SK-N-SH (cell line): ENCODE results near the gene SERPINB12. TPM values are rescaled to one million over a fixed set of nuclear protein-coding genes. Genes with fewer than 3 reads are reported as not detected.

Experiments
- CTCF ChIA-PET: fragments of 300-600, 350-600 bp; formaldehyde crosslinking; extraction: SDS; loops from one replicate; lab custom pipeline; 2021; lab: Yijun Ruan, JAX
- POLR2A ChIA-PET: fragments of 350-600 bp; sonication (Branson Sonifier 250); formaldehyde crosslinking; extraction: SDS; loops from one replicate; lab custom pipeline; 2020; ENCODE audit warnings: antibody characterized with exemption, inconsistent platforms; lab: Yijun Ruan, JAX
- DNase-seq: peaks from one replicate; pipeline ENCODE4 v3.0.0; 2012
- H2AFZ ChIP-seq: fragments of 200-600 bp; sonication (generic); 2 replicates; pipeline ENCODE4 v1.8.1; 2016; ENCODE audit warnings: antibody characterized with exemption, mild to moderate bottlenecking, low read depth
- H3F3A ChIP-seq: fragments of 200-600 bp; sonication (generic); replicated peaks from 2 replicates; pipeline ENCODE3; 2016; ENCODE audit warnings: antibody characterized with exemption, mild to moderate bottlenecking; ENCODE audit not compliant: insufficient read depth
- H3K27ac ChIP-seq, 2 experiments: fragments of 200-500 bp in 1 of 2; fragments of 200-600 bp in 1 of 2; sonication (Bioruptor generic) in 1 of 2; sonication (generic), shearing (Covaris generic) in 1 of 2; 2 replicates each; pipeline versions ENCODE4 v1.5.1 to v1.6.1; 2014 to 2016; ENCODE audit warnings: low read depth in 2 of 2, inconsistent platforms in 1 of 2, low read length in 1 of 2, mild to moderate bottlenecking in 1 of 2, mixed read lengths in 1 of 2
- H3K27me3 ChIP-seq: fragments of 200-600 bp; sonication (generic), shearing (Covaris generic); 2 replicates; pipeline ENCODE4 v1.6.1; 2016; ENCODE audit warnings: mixed run types; ENCODE audit not compliant: insufficient read depth
- H3K36me3 ChIP-seq, 2 experiments: fragments of 200-500 bp in 1 of 2; fragments of 200-600 bp in 1 of 2; sonication (Bioruptor generic) in 1 of 2; sonication (generic) in 1 of 2; replicated peaks in 1 of 2; 2 replicates each; pipeline versions ENCODE3 to v1.5.1; 2014 to 2016; ENCODE audit warnings: low read length in 1 of 2, mild to moderate bottlenecking in 1 of 2; ENCODE audit not compliant: insufficient read depth in 2 of 2, control insufficient read depth in 1 of 2
- H3K4me1 ChIP-seq, 2 experiments: fragments of 200-500 bp in 1 of 2; fragments of 200-600 bp in 1 of 2; sonication (Bioruptor generic) in 1 of 2; sonication (generic), shearing (Covaris generic) in 1 of 2; 2 replicates each; pipeline versions ENCODE4 v1.5.1 to v1.6.1; 2014 to 2016; ENCODE audit warnings: low read depth in 1 of 2, low read length in 1 of 2, mixed run types in 1 of 2; ENCODE audit not compliant: insufficient read depth in 2 of 2, control insufficient read depth in 1 of 2
- H3K4me2 ChIP-seq: fragments of 200-600 bp; sonication (generic), shearing (Covaris generic); 2 replicates; pipeline ENCODE4 v1.6.1; 2017; ENCODE audit warnings: mixed run types
- H3K4me3 ChIP-seq, 2 experiments: fragments of 200-500 bp in 1 of 2; fragments of 200-600 bp in 1 of 2; sonication (Bioruptor generic) in 1 of 2; sonication (generic), shearing (Covaris generic) in 1 of 2; 2 replicates each; pipeline versions ENCODE4 v1.5.1 to v1.8.1; 2014 to 2016; ENCODE audit warnings: low read depth in 2 of 2, inconsistent platforms in 1 of 2, low read length in 1 of 2, mild to moderate bottlenecking in 1 of 2, mixed read lengths in 1 of 2, moderate library complexity in 1 of 2
- H3K79me2 ChIP-seq: fragments of 200-600 bp; sonication (generic); 2 replicates; pipeline ENCODE4 v1.8.1; 2017; ENCODE audit warnings: mild to moderate bottlenecking; ENCODE audit not compliant: insufficient read depth
- H3K9ac ChIP-seq: fragments of 200-600 bp; sonication (generic); 2 replicates; pipeline ENCODE4 v1.6.1; 2017; ENCODE audit warnings: mixed run types
- H3K9me2 ChIP-seq: fragments of 200-600 bp; sonication (generic); 2 replicates; pipeline ENCODE4 v1.6.1; 2017; ENCODE audit warnings: mixed run types
- H3K9me3 ChIP-seq: fragments of 200-600 bp; sonication (generic); 2 replicates; pipeline ENCODE4 v1.6.1; 2017; ENCODE audit warnings: mixed run types, mild to moderate bottlenecking, moderate library complexity
- H4K20me1 ChIP-seq: fragments of 200-600 bp; sonication (generic); 2 replicates; pipeline ENCODE4 v1.6.1; 2017; ENCODE audit warnings: mild to moderate bottlenecking, mixed run types; ENCODE audit not compliant: insufficient read depth
- ELF1 ChIP-seq: IDR thresholded peaks from 2 replicates; pipeline ENCODE4 v1.4.0; 2012
- FOSL2 ChIP-seq: IDR thresholded peaks from 2 replicates; pipeline ENCODE4 v1.4.0; 2012; ENCODE audit warnings: low read depth, mild to moderate bottlenecking, moderate library complexity, borderline replicate concordance
- FOXJ3 ChIP-seq: sonication (generic); formaldehyde crosslinking; IDR thresholded peaks from 2 replicates; pipeline ENCODE4 v1.5.1; 2020; ENCODE audit warnings: mild to moderate bottlenecking, missing genetic modification reagents
- GATA2 ChIP-seq: sonication (generic); formaldehyde crosslinking; IDR thresholded peaks from 2 replicates; pipeline ENCODE4 v1.5.0; 2020; ENCODE audit warnings: mild to moderate bottlenecking, missing genetic modification reagents
- MXI1 ChIP-seq: IDR thresholded peaks from 2 replicates; pipeline ENCODE4 v1.6.1; 2012; ENCODE audit warnings: mild to moderate bottlenecking, low read depth, low read length, improper control_type of control experiment
- POLR2AphosphoS5 ChIP-seq: IDR thresholded peaks from 2 replicates; pipeline ENCODE4 v1.6.1; 2012; ENCODE audit warnings: low read depth, low read length
- RFX5 ChIP-seq: IDR thresholded peaks from 2 replicates; pipeline ENCODE4 v1.6.1; 2012; ENCODE audit warnings: mild to moderate bottlenecking, improper control_type of control experiment, low read length
- SIN3A ChIP-seq: IDR thresholded peaks from 2 replicates; pipeline ENCODE4 v1.6.1; 2012; ENCODE audit warnings: low read depth, mild to moderate bottlenecking, low read length, moderate library complexity, borderline replicate concordance
- TAF1 ChIP-seq: IDR thresholded peaks from 2 replicates; pipeline ENCODE4 v1.6.1; 2012; ENCODE audit warnings: low read depth, mild to moderate bottlenecking, low read length, moderate library complexity, borderline replicate concordance
- TCF12 ChIP-seq: IDR thresholded peaks from 2 replicates; pipeline ENCODE4 v1.4.0; 2012
- TEAD4 ChIP-seq: IDR thresholded peaks from 2 replicates; pipeline ENCODE4 v1.4.0; 2012; ENCODE audit warnings: mild to moderate bottlenecking, borderline replicate concordance; ENCODE audit not compliant: insufficient read depth
- YY1 ChIP-seq: IDR thresholded peaks from 2 replicates; pipeline ENCODE4 v1.4.0; 2012; ENCODE audit warnings: low read depth, mild to moderate bottlenecking
- WGBS: methylation state at CpG from one replicate; pipeline ENCODE4 v1.1.6; 2017; ENCODE audit warnings: low lambda C conversion rate; 5-methylcytosine and 5-hydroxymethylcytosine counted together
- polyA plus RNA-seq, 3 experiments: library from polyadenylated mRNA; depleted of rRNA; stranded (reverse); fragments of >200 nt; gene quantifications; 2 replicates each; pipeline ENCODE4 v1.2.3, GENCODE V29; 2012
- TF ChIP-seq, protein P1 (sequence below): IDR thresholded peaks from 2 replicates; pipeline ENCODE4 v1.4.0; 2012; ENCODE audit warnings: low read depth, borderline replicate concordance
- TF ChIP-seq, protein P2 (sequence below): fragments of 200-600 bp; sonication (generic); IDR thresholded peaks from 2 replicates; pipeline ENCODE4 v1.6.1; 2017; ENCODE audit warnings: antibody characterized with exemption, mild to moderate bottlenecking, moderate library complexity
- TF ChIP-seq, protein P3 (sequence below): IDR thresholded peaks from 2 replicates; pipeline ENCODE4 v1.6.1; 2012; ENCODE audit warnings: mild to moderate bottlenecking, low read depth, low read length, moderate library complexity

The SERPINB12 gene
- polyA plus RNA-seq, 1 of the 3 experiments (the other 2 are of a cell fraction): not detected

DNA sequence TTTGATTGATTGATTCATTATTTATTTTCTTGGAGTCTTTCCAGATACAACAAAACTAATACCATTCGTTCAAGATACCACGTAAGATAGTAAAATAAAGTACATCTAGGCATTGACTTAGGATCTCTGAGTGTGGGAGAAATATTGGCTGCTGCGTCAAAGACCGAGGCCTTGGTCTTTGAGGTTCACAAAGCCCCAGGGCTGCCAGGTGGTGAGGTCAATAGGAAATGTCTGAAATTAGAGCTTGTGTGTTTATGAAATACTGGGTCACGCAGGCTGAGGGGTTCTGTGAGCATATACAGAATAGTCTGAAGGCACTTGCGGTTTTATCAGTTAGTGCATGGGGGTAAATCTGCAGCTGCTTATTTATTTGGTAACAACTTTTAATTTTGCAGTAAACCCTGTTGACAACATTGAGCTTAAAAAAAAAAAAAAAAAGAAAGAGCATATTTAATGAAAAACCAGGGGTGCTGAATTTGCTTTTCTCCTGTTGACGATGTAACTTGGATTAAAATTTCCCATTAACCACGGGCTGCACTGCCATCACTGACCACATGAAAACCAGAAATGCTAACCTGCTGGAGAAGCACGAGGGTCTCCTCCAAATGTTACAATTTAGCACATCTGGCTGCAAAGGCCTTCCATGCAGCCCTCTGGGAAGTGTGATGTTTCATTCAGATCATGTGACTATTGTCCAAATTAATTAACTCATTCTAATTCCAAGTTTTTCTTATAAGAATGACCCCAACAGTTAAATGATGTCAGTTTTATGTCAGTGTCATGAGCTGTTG, 27.1 kb upstream of the SERPINB12 start:
- H3K9me2 ChIP-seq: no peaks in the 10 kb centered on the region
- H3K4me1 ChIP-seq: peaks cover 0 to 3% of the 10 kb centered on the region in 2 experiments; a peak in 1 of 4 replicates
- no peak overlapping the region for H3K27ac ChIP-seq
- no peaks in the 10 kb centered on the region for H4K20me1 ChIP-seq
- ChIA-PET POLR2A (no interaction called here), CTCF (interaction anchor here (0.6 to 2.9 kb wide), 5 partner anchors 12 to 421 kb away, joined by 3 to 13 read pairs (median 3); no protein-coding TSS in a partner anchor)
- H3F3A ChIP-seq: no peaks in the 10 kb centered on the region
- WGBS: 12% methylated on average over 9 of the region's 9 CpGs
- no peak overlapping the region for H3K4me2 ChIP-seq
- TF ChIP-seq GATA2 (CRISPR knock-in tag) (no peak), SIN3A (no peak), YY1 (no peak), RFX5 (no peak)
- TF ChIP-seq, protein P1, sequence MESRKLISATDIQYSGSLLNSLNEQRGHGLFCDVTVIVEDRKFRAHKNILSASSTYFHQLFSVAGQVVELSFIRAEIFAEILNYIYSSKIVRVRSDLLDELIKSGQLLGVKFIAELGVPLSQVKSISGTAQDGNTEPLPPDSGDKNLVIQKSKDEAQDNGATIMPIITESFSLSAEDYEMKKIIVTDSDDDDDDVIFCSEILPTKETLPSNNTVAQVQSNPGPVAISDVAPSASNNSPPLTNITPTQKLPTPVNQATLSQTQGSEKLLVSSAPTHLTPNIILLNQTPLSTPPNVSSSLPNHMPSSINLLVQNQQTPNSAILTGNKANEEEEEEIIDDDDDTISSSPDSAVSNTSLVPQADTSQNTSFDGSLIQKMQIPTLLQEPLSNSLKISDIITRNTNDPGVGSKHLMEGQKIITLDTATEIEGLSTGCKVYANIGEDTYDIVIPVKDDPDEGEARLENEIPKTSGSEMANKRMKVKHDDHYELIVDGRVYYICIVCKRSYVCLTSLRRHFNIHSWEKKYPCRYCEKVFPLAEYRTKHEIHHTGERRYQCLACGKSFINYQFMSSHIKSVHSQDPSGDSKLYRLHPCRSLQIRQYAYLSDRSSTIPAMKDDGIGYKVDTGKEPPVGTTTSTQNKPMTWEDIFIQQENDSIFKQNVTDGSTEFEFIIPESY: no peak
- TF ChIP-seq, protein P2, sequence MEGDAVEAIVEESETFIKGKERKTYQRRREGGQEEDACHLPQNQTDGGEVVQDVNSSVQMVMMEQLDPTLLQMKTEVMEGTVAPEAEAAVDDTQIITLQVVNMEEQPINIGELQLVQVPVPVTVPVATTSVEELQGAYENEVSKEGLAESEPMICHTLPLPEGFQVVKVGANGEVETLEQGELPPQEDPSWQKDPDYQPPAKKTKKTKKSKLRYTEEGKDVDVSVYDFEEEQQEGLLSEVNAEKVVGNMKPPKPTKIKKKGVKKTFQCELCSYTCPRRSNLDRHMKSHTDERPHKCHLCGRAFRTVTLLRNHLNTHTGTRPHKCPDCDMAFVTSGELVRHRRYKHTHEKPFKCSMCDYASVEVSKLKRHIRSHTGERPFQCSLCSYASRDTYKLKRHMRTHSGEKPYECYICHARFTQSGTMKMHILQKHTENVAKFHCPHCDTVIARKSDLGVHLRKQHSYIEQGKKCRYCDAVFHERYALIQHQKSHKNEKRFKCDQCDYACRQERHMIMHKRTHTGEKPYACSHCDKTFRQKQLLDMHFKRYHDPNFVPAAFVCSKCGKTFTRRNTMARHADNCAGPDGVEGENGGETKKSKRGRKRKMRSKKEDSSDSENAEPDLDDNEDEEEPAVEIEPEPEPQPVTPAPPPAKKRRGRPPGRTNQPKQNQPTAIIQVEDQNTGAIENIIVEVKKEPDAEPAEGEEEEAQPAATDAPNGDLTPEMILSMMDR: peak; percentile 40
- peaks cover 41% of the 10 kb centered on the region for H3K27me3 ChIP-seq
- no peaks in the 10 kb centered on the region for H3K36me3 ChIP-seq
- no peak overlapping the region for H3K4me3 ChIP-seq
- no peaks in the 10 kb centered on the region for H3K79me2 ChIP-seq
- no peak for DNase-seq
- no peak overlapping the region for H2AFZ ChIP-seq
- H3K9me3 ChIP-seq: no peaks in the 10 kb centered on the region
- no peak overlapping the region for H3K9ac ChIP-seq

DNA sequence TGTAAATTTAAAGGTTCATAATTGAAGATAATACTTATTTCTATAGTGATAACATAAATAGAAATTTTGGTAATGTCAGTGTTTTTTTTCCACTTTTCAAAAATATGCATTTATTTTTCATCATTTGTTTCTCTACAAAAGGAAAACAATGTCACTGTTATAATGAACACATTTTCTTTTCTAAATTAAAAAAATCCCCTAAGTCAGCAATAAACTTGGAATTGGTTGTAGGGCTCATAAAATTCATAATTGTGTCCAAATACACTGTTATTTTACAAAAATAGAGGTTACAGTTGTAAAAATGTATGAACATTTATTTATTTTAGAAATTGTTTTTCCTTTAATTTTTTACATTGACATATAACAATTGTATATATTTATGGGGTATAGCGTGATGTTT, 26.4 kb upstream of the SERPINB12 start:
- ChIA-PET CTCF (interaction anchor here (1.1 to 4.0 kb wide), 5 partner anchors 8 to 420 kb away, joined by 3 to 41 read pairs (median 3); no protein-coding TSS in a partner anchor), POLR2A (no interaction called here)
- Histone ChIP-seq H4K20me1 (no peaks in the 10 kb centered on the region), H2AFZ (no peak overlapping the region), H3K9me2 (no peaks in the 10 kb centered on the region), H3K4me2 (no peak overlapping the region), H3K9ac (no peak overlapping the region), H3F3A (no peaks in the 10 kb centered on the region), H3K36me3 (no peaks in the 10 kb centered on the region), H3K9me3 (no peaks in the 10 kb centered on the region), H3K4me3 (no peak overlapping the region), H3K4me1 (peaks cover 0 to 3% of the 10 kb centered on the region in 2 experiments; a peak in 1 of 4 replicates), H3K27ac (no peak overlapping the region), H3K79me2 (no peaks in the 10 kb centered on the region), H3K27me3 (peaks cover 44% of the 10 kb centered on the region)
- 0% methylated on average over 1 of the region's 1 CpG for WGBS
- no peak for DNase-seq
- no peak for TF ChIP-seq TEAD4
- TF ChIP-seq, protein P2: no peak
- TF ChIP-seq ELF1: no peak
- TF ChIP-seq, protein P3, sequence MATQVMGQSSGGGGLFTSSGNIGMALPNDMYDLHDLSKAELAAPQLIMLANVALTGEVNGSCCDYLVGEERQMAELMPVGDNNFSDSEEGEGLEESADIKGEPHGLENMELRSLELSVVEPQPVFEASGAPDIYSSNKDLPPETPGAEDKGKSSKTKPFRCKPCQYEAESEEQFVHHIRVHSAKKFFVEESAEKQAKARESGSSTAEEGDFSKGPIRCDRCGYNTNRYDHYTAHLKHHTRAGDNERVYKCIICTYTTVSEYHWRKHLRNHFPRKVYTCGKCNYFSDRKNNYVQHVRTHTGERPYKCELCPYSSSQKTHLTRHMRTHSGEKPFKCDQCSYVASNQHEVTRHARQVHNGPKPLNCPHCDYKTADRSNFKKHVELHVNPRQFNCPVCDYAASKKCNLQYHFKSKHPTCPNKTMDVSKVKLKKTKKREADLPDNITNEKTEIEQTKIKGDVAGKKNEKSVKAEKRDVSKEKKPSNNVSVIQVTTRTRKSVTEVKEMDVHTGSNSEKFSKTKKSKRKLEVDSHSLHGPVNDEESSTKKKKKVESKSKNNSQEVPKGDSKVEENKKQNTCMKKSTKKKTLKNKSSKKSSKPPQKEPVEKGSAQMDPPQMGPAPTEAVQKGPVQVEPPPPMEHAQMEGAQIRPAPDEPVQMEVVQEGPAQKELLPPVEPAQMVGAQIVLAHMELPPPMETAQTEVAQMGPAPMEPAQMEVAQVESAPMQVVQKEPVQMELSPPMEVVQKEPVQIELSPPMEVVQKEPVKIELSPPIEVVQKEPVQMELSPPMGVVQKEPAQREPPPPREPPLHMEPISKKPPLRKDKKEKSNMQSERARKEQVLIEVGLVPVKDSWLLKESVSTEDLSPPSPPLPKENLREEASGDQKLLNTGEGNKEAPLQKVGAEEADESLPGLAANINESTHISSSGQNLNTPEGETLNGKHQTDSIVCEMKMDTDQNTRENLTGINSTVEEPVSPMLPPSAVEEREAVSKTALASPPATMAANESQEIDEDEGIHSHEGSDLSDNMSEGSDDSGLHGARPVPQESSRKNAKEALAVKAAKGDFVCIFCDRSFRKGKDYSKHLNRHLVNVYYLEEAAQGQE: no peak
- TF ChIP-seq SIN3A: no peak
- no peak for TF ChIP-seq POLR2AphosphoS5
- no peak for TF ChIP-seq FOXJ3
- no peak for TF ChIP-seq MXI1
- TF ChIP-seq TAF1: no peak
- no peak for TF ChIP-seq FOSL2
- no peak for TF ChIP-seq TCF12
